ENCODE data around the gene TBXAS1. TPM values are rescaled to one million over a fixed set of nuclear protein-coding genes. Genes with fewer than 3 reads are reported as not detected.
"Not testable (repeated sequence)": the region's sequence is repeated elsewhere in the genome, so short reads cannot be mapped to it uniquely, and the experiment has no call there.

The TBXAS1 gene
- total and polyA plus RNA-seq, 2 donors from 2014 or later = 14.2 to 33.6 TPM

- Histone ChIP-seq H3K27ac (ENCODE audit: low read depth in 2 of 2, low read length in 2 of 2) (no peak overlapping the region), H3K9me3 (ENCODE audit: control insufficient read depth in 2 of 3, insufficient read depth in 1 of 3, low read length in 3 of 3) (peaks cover 0 to 2% (median 0%) of the 10 kb centered on the region in 3 donors), H3K36me3 (ENCODE audit: control insufficient read depth in 2 of 3, insufficient read depth in 3 of 3, low read length in 3 of 3) (no peaks in the 10 kb centered on the region), H3K4me3 (ENCODE audit: low read length in 3 of 3) (no peak overlapping the region), H3K27me3 (ENCODE audit: control insufficient read depth, insufficient read depth, low read length) (no peaks in the 10 kb centered on the region), H3K4me1 (ENCODE audit: control insufficient read depth in 2 of 3, insufficient read depth in 2 of 3, low read depth in 1 of 3, low read length in 3 of 3) (no peaks in the 10 kb centered on the region), H3K9ac (ENCODE audit: low read length in 3 of 3) (no peak overlapping the region)
- intact Hi-C loops (cut with DNase I) = no loop called here
- FAIRE-seq (no peak), DNase-seq (no peak)
- TF ChIP-seq, protein P1, sequence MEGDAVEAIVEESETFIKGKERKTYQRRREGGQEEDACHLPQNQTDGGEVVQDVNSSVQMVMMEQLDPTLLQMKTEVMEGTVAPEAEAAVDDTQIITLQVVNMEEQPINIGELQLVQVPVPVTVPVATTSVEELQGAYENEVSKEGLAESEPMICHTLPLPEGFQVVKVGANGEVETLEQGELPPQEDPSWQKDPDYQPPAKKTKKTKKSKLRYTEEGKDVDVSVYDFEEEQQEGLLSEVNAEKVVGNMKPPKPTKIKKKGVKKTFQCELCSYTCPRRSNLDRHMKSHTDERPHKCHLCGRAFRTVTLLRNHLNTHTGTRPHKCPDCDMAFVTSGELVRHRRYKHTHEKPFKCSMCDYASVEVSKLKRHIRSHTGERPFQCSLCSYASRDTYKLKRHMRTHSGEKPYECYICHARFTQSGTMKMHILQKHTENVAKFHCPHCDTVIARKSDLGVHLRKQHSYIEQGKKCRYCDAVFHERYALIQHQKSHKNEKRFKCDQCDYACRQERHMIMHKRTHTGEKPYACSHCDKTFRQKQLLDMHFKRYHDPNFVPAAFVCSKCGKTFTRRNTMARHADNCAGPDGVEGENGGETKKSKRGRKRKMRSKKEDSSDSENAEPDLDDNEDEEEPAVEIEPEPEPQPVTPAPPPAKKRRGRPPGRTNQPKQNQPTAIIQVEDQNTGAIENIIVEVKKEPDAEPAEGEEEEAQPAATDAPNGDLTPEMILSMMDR (IDR thresholded peaks at IDR 0.05; ENCODE audit: borderline replicate concordance, extremely low read depth, insufficient read depth) = no peak
These were observed 73.5 kb downstream of the TBXAS1 start for GRCh38 chr7:139902436-139903102.

DNA sequence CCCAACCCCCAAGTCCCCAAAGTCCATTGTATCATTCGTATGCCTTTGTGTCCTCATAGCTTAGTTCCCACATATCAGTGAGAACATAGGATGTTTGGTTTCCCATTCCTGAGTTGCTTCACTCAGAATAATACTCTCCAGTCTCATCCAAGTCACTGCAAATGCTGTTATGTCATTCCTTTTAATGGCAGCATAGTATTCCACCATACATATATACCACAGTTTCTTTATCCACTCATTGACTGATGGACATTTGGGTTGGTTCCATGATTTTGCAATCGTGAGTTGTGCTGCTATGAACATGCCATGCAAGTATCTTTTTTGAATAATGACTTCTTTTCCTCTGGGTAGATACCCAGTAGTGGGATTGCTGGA is 74.0 kb downstream of the TBXAS1 start:
- H3K9ac ChIP-seq (ENCODE audit: low read length in 3 of 3); H3K4me1 ChIP-seq (ENCODE audit: control insufficient read depth in 2 of 3, insufficient read depth in 2 of 3, low read depth in 1 of 3, low read length in 3 of 3); FAIRE-seq; H3K4me3 ChIP-seq (ENCODE audit: low read length in 3 of 3); H3K36me3 ChIP-seq (ENCODE audit: control insufficient read depth in 2 of 3, insufficient read depth in 3 of 3, low read length in 3 of 3); H3K27me3 ChIP-seq (ENCODE audit: control insufficient read depth, insufficient read depth, low read length); H3K27ac ChIP-seq (ENCODE audit: low read depth in 2 of 2, low read length in 2 of 2); H3K9me3 ChIP-seq (ENCODE audit: control insufficient read depth in 2 of 3, insufficient read depth in 1 of 3, low read length in 3 of 3); intact Hi-C loops (cut with DNase I); DNase-seq: not testable (repeated sequence)

GRCh38 chr7:139906879-139907278 is 77.8 kb downstream of the TBXAS1 start:
- Histone ChIP-seq H3K4me1 (ENCODE audit: control insufficient read depth in 2 of 3, insufficient read depth in 2 of 3, low read depth in 1 of 3, low read length in 3 of 3) (peaks cover 0 to 2% (median 0%) of the 10 kb centered on the region in 3 donors), H3K27me3 (ENCODE audit: control insufficient read depth, insufficient read depth, low read length) (no peaks in the 10 kb centered on the region), H3K36me3 (ENCODE audit: control insufficient read depth in 2 of 3, insufficient read depth in 3 of 3, low read length in 3 of 3) (no peaks in the 10 kb centered on the region), H3K9ac (ENCODE audit: low read length in 3 of 3) (no peak overlapping the region), H3K9me3 (ENCODE audit: control insufficient read depth in 2 of 3, insufficient read depth in 1 of 3, low read length in 3 of 3) (peaks cover 0 to 2% (median 0%) of the 10 kb centered on the region in 3 donors), H3K27ac (ENCODE audit: low read depth in 2 of 2, low read length in 2 of 2) (no peak overlapping the region), H3K4me3 (ENCODE audit: low read length in 3 of 3) (no peak overlapping the region)
- DNase-seq (no peak), FAIRE-seq (no peak)
- TF ChIP-seq, protein P1 (IDR thresholded peaks at IDR 0.05; ENCODE audit: borderline replicate concordance, extremely low read depth, insufficient read depth) = no peak
- intact Hi-C loops (cut with DNase I) = no loop called here

DNA sequence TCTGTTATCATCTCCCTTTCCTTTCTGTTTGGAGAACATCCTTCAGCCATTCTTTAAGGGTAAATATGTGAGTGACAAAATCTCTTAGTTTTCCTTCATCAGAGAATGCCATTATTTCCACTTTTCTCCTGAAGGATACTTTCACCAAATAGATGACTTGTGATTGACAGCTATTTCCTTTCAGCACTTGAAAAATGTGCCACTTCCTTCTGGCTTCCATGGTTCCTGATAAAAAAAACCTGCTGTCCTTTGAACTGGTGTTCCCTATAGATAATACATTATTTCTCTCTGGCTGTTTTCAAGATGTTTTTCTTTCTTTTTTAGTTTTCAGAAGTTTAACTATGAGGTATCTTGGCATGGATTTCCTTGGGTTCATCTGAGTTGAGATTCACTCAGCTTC is 79.7 kb downstream of the TBXAS1 start:
- FAIRE-seq = no peak

More for the DNA sequence above, 79.7 kb downstream of the TBXAS1 start:
- H3K9me3 ChIP-seq (ENCODE audit: control insufficient read depth in 2 of 3, insufficient read depth in 1 of 3, low read length in 3 of 3) = no peaks in the 10 kb centered on the region
- H3K27ac ChIP-seq (ENCODE audit: low read depth in 2 of 2, low read length in 2 of 2) = no peak overlapping the region
- H3K9ac ChIP-seq (ENCODE audit: low read length in 3 of 3) = no peak overlapping the region
- no peak overlapping the region for H3K4me3 ChIP-seq (ENCODE audit: low read length in 3 of 3)
- no peak for DNase-seq
- TF ChIP-seq, protein P1 (IDR thresholded peaks at IDR 0.05; ENCODE audit: borderline replicate concordance, extremely low read depth, insufficient read depth) = no peak
- no peaks in the 10 kb centered on the region for H3K27me3 ChIP-seq (ENCODE audit: control insufficient read depth, insufficient read depth, low read length)
- H3K36me3 ChIP-seq (ENCODE audit: control insufficient read depth in 2 of 3, insufficient read depth in 3 of 3, low read length in 3 of 3) = no peaks in the 10 kb centered on the region
- peaks cover 0 to 2% (median 0%) of the 10 kb centered on the region in 3 donors for H3K4me1 ChIP-seq (ENCODE audit: control insufficient read depth in 2 of 3, insufficient read depth in 2 of 3, low read depth in 1 of 3, low read length in 3 of 3)
- intact Hi-C loops (cut with DNase I) = no loop called here

Data from kidney (tissue), 14 donors.